ENCODE data around the gene IMP3. TPM values are rescaled to one million over a fixed set of nuclear protein-coding genes. Genes with fewer than 3 reads are reported as not detected.

IMP3 gene
- polyA plus RNA-seq, 1 of the 3 experiments (the other 2 are of a cell fraction), result 56.2 TPM

GRCh38 chr15:75596703-75597345 is 43.2 kb downstream of the IMP3 start:
- H2AFZ ChIP-seq (ENCODE audit: low read depth), result no peak overlapping the region
- H3K27me3 ChIP-seq (ENCODE audit: insufficient read depth), result no peaks in the 10 kb centered on the region
- ChIA-PET CTCF (interaction anchor here (0.7 to 3.2 kb wide), 9 partner anchors 11 to 88 kb away, joined by 3 to 11 read pairs (median 4); partner anchors contain the start of genes IMP3 and SNX33), POLR2A (no interaction called here)
- H3F3A ChIP-seq (replicated peaks; ENCODE audit: insufficient read depth), result no peaks in the 10 kb centered on the region
- 0 out of 2 replicates have a peak, but pooled peaks cover 3% of the 10 kb centered on the region for H3K79me2 ChIP-seq (ENCODE audit: insufficient read depth)
- TF ChIP-seq MXI1 (IDR thresholded peaks at IDR 0.05; ENCODE audit: low read depth, low read length), result no peak
- TF ChIP-seq NFIC (IDR thresholded peaks at IDR 0.05; ENCODE audit: borderline replicate concordance), result no peak
- TF ChIP-seq, protein P1, sequence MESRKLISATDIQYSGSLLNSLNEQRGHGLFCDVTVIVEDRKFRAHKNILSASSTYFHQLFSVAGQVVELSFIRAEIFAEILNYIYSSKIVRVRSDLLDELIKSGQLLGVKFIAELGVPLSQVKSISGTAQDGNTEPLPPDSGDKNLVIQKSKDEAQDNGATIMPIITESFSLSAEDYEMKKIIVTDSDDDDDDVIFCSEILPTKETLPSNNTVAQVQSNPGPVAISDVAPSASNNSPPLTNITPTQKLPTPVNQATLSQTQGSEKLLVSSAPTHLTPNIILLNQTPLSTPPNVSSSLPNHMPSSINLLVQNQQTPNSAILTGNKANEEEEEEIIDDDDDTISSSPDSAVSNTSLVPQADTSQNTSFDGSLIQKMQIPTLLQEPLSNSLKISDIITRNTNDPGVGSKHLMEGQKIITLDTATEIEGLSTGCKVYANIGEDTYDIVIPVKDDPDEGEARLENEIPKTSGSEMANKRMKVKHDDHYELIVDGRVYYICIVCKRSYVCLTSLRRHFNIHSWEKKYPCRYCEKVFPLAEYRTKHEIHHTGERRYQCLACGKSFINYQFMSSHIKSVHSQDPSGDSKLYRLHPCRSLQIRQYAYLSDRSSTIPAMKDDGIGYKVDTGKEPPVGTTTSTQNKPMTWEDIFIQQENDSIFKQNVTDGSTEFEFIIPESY (IDR thresholded peaks at IDR 0.05; ENCODE audit: borderline replicate concordance, low read depth), result no peak
- no peak for TF ChIP-seq IRF3 (IDR thresholded peaks at IDR 0.05; ENCODE audit: low read depth, low read length)
- TF ChIP-seq EZH2phosphoT487 (IDR thresholded peaks at IDR 0.05; ENCODE audit: borderline replicate concordance, low read depth), result no peak
- no peak for TF ChIP-seq EP300 (IDR thresholded peaks at IDR 0.05; ENCODE audit: borderline replicate concordance in 1 of 2, low read depth in 1 of 2, low read length in 1 of 2)
- TF ChIP-seq RCOR1 (IDR thresholded peaks at IDR 0.05; ENCODE audit: low read length), result no peak
- TF ChIP-seq FOXM1 (IDR thresholded peaks at IDR 0.05; ENCODE audit: low read depth), result no peak
- no peak for TF ChIP-seq FOSL2 (IDR thresholded peaks at IDR 0.05; ENCODE audit: borderline replicate concordance, low read depth)
- TF ChIP-seq GATA2 (CRISPR knock-in tag; IDR thresholded peaks at IDR 0.05), result no peak
- TF ChIP-seq CHD2 (IDR thresholded peaks at IDR 0.05; ENCODE audit: low read length, partially characterized antibody), result no peak
- TF ChIP-seq MEF2A (IDR thresholded peaks at IDR 0.05; ENCODE audit: borderline replicate concordance, low read depth), result no peak
- TF ChIP-seq USF2 (IDR thresholded peaks at IDR 0.05; ENCODE audit: borderline replicate concordance, low read depth, low read length), result no peak
- no peak for TF ChIP-seq RAD21 (IDR thresholded peaks at IDR 0.05; ENCODE audit: low read length)
- TF ChIP-seq TEAD4 (IDR thresholded peaks at IDR 0.05; ENCODE audit: borderline replicate concordance, insufficient read depth), result no peak
- TF ChIP-seq SIN3A (IDR thresholded peaks at IDR 0.05; ENCODE audit: borderline replicate concordance, low read depth, low read length), result no peak
- TF ChIP-seq, protein P2, sequence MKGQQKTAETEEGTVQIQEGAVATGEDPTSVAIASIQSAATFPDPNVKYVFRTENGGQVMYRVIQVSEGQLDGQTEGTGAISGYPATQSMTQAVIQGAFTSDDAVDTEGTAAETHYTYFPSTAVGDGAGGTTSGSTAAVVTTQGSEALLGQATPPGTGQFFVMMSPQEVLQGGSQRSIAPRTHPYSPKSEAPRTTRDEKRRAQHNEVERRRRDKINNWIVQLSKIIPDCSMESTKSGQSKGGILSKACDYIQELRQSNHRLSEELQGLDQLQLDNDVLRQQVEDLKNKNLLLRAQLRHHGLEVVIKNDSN (IDR thresholded peaks at IDR 0.05; ENCODE audit: borderline replicate concordance, low read depth), result no peak
- TF ChIP-seq REST (IDR thresholded peaks at IDR 0.05; ENCODE audit: low read depth, low read length), result no peak
- no peak for TF ChIP-seq TAF1 (IDR thresholded peaks at IDR 0.05; ENCODE audit: borderline replicate concordance, low read depth, low read length)
- H3K9me3 ChIP-seq, result no peaks in the 10 kb centered on the region
- no peak overlapping the region for H3K9ac ChIP-seq
- peaks cover 37% of the 10 kb centered on the region in 2 experiments for H3K36me3 ChIP-seq (replicated peaks in 1 of 2; ENCODE audit: control insufficient read depth in 1 of 2, insufficient read depth in 2 of 2, low read length in 1 of 2)
- 97% methylated on average over 3 of the region's 3 CpGs for WGBS (ENCODE audit: low lambda C conversion rate)
- H3K9me2 ChIP-seq, result no peaks in the 10 kb centered on the region
- DNase-seq, result no peak
- H4K20me1 ChIP-seq (ENCODE audit: insufficient read depth), result no peaks in the 10 kb centered on the region
- no peak overlapping the region for H3K4me2 ChIP-seq
- no peaks in the 10 kb centered on the region for H3K4me1 ChIP-seq (ENCODE audit: control insufficient read depth in 1 of 2, insufficient read depth in 2 of 2, low read depth in 1 of 2, low read length in 1 of 2)
- H3K4me3 ChIP-seq (ENCODE audit: low read depth in 2 of 2, low read length in 1 of 2), result no peak overlapping the region
- no peak overlapping the region for H3K27ac ChIP-seq (ENCODE audit: low read depth in 2 of 2, low read length in 1 of 2)

Data from SK-N-SH (cell line).